ENCODE data around the gene SUGCT. TPM values are rescaled to one million over a fixed set of nuclear protein-coding genes. Genes with fewer than 3 reads are reported as not detected.
A peak's percentile ranks its signal among the peaks of the same experiment; 100 is the strongest.

The SUGCT gene
- total and polyA plus RNA-seq, 2 of the 13 experiments (the other 11 are each of a cell fraction or from before 2014, with no cell fraction given) = 10.1 to 22.2 TPM

GRCh38 chr7:40098810-40099209, 36.0 kb upstream of the SUGCT start (continued):
- TF ChIP-seq, protein P1, sequence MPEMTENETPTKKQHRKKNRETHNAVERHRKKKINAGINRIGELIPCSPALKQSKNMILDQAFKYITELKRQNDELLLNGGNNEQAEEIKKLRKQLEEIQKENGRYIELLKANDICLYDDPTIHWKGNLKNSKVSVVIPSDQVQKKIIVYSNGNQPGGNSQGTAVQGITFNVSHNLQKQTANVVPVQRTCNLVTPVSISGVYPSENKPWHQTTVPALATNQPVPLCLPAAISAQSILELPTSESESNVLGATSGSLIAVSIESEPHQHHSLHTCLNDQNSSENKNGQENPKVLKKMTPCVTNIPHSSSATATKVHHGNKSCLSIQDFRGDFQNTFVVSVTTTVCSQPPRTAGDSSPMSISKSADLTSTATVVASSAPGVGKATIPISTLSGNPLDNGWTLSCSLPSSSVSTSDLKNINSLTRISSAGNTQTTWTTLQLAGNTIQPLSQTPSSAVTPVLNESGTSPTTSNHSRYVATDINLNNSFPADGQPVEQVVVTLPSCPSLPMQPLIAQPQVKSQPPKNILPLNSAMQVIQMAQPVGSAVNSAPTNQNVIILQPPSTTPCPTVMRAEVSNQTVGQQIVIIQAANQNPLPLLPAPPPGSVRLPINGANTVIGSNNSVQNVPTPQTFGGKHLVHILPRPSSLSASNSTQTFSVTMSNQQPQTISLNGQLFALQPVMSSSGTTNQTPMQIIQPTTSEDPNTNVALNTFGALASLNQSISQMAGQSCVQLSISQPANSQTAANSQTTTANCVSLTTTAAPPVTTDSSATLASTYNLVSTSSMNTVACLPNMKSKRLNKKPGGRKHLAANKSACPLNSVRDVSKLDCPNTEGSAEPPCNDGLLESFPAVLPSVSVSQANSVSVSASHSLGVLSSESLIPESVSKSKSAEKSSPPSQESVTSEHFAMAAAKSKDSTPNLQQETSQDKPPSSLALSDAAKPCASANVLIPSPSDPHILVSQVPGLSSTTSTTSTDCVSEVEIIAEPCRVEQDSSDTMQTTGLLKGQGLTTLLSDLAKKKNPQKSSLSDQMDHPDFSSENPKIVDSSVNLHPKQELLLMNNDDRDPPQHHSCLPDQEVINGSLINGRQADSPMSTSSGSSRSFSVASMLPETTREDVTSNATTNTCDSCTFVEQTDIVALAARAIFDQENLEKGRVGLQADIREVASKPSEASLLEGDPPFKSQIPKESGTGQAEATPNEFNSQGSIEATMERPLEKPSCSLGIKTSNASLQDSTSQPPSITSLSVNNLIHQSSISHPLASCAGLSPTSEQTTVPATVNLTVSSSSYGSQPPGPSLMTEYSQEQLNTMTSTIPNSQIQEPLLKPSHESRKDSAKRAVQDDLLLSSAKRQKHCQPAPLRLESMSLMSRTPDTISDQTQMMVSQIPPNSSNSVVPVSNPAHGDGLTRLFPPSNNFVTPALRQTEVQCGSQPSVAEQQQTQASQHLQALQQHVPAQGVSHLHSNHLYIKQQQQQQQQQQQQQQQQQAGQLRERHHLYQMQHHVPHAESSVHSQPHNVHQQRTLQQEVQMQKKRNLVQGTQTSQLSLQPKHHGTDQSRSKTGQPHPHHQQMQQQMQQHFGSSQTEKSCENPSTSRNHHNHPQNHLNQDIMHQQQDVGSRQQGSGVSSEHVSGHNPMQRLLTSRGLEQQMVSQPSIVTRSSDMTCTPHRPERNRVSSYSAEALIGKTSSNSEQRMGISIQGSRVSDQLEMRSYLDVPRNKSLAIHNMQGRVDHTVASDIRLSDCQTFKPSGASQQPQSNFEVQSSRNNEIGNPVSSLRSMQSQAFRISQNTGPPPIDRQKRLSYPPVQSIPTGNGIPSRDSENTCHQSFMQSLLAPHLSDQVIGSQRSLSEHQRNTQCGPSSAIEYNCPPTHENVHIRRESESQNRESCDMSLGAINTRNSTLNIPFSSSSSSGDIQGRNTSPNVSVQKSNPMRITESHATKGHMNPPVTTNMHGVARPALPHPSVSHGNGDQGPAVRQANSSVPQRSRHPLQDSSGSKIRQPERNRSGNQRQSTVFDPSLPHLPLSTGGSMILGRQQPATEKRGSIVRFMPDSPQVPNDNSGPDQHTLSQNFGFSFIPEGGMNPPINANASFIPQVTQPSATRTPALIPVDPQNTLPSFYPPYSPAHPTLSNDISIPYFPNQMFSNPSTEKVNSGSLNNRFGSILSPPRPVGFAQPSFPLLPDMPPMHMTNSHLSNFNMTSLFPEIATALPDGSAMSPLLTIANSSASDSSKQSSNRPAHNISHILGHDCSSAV (CRISPR knock-in tag; IDR thresholded peaks at IDR 0.05; ENCODE audit: borderline replicate concordance) = no peak
- TF ChIP-seq HNRNPL (IDR thresholded peaks at IDR 0.05; ENCODE audit: low read depth, low read length) = no peak
- no peak for TF ChIP-seq ZNF274 (CRISPR knock-in tag; IDR thresholded peaks at IDR 0.05)
- TF ChIP-seq ARID3A (IDR thresholded peaks at IDR 0.05; ENCODE audit: low read depth, low read length) = 0 out of 2 replicates have a peak, but pooled peaks have one; percentile 33
- peak in 1 of 2 experiments; percentile 61; a peak in 2 of 4 replicates for TF ChIP-seq EP300 (IDR thresholded peaks at IDR 0.05; ENCODE audit: low read depth in 2 of 2, low read length in 2 of 2)
- TF ChIP-seq EP300 (CRISPR knock-in tag; IDR thresholded peaks at IDR 0.05; ENCODE audit: borderline replicate concordance) = no peak
- TF ChIP-seq ZEB1 (IDR thresholded peaks at IDR 0.05; ENCODE audit: insufficient replicate concordance, low read depth) = no peak
- TF ChIP-seq BCL6 (CRISPR knock-in tag; IDR thresholded peaks at IDR 0.05) = peak; percentile 60
- no peak for TF ChIP-seq ZFP1 (CRISPR knock-in tag; IDR thresholded peaks at IDR 0.05)
- no peak for TF ChIP-seq SAP130 (CRISPR knock-in tag; IDR thresholded peaks at IDR 0.05; ENCODE audit: low read depth)
- no peak for TF ChIP-seq NFE2L2 (IDR thresholded peaks at IDR 0.05; ENCODE audit: low read length)
- TF ChIP-seq ZNF766 (CRISPR knock-in tag; IDR thresholded peaks at IDR 0.05; ENCODE audit: borderline replicate concordance) = no peak
- no peak for TF ChIP-seq SOX13 (IDR thresholded peaks at IDR 0.05)
- TF ChIP-seq SOX13 (CRISPR knock-in tag; conservative IDR thresholded peaks at IDR 0.05 in 1 of 2, IDR thresholded peaks at IDR 0.05 in 1 of 2) = peak in 1 of 2 experiments; percentile 36; a peak in 1 of 4 replicates
- peak; percentile 75; the same call in 1 of the 2 replicates for TF ChIP-seq NFIC (IDR thresholded peaks at IDR 0.05; ENCODE audit: low read length)
- TF ChIP-seq IKZF1 (IDR thresholded peaks at IDR 0.05) = no peak
- TF ChIP-seq ZNF460 (CRISPR knock-in tag; IDR thresholded peaks at IDR 0.05; ENCODE audit: borderline replicate concordance) = no peak
- TF ChIP-seq ISL2 (CRISPR knock-in tag; IDR thresholded peaks at IDR 0.05) = peak; percentile 73; the same call in 1 of the 2 replicates
- TF ChIP-seq BRCA1 (CRISPR knock-in tag; IDR thresholded peaks at IDR 0.05) = no peak
- no peak for TF ChIP-seq MAF1 (CRISPR knock-in tag; IDR thresholded peaks at IDR 0.05; ENCODE audit: borderline replicate concordance)
- no peak for TF ChIP-seq FOXP1 (IDR thresholded peaks at IDR 0.05)
- TF ChIP-seq FOXP1 (CRISPR knock-in tag; IDR thresholded peaks at IDR 0.05) = peak; percentile 49; the same call in 1 of the 2 replicates
- peak; percentile 42; the same call in 1 of the 2 replicates for TF ChIP-seq FOXA3 (CRISPR knock-in tag; IDR thresholded peaks at IDR 0.05)
